H1 (cell line): ENCODE measurements around the gene RTN4. TPM values are rescaled to one million over a fixed set of nuclear protein-coding genes. Genes with fewer than 3 reads are reported as not detected.

Experiments used
- CTCF ChIA-PET: fragments of 300-600 bp; sonication (Branson Sonifier 250); formaldehyde crosslinking; loops from one replicate; lab custom pipeline; 2021; ENCODE audit not compliant: partially characterized antibody; lab: Charles Lee
- POLR2A ChIA-PET: fragments of 300-600 bp; sonication (Branson Sonifier 250); formaldehyde crosslinking; loops from one replicate; lab custom pipeline; 2021; ENCODE audit warnings: inconsistent platforms; ENCODE audit not compliant: partially characterized antibody; lab: Charles Lee
- DNase-seq, 2 experiments: peaks; one replicate each; pipeline versions ENCODE4 v3.0.0 to v3.0.0-alpha.2; 2010 to 2022; ENCODE audit warnings: low spot score in 2 of 2, low read depth in 1 of 2, mixed read lengths in 1 of 2
- FAIRE-seq: peaks from 2 replicates; lab custom pipeline; 2011; peaks lifted over from hg19 to GRCh38; lab: Jason Lieb, UNC
- H2AFZ ChIP-seq: 2 replicates; pipeline ENCODE4 v1.8.1; 2012; ENCODE audit warnings: low read length, inconsistent platforms
- H2AK5ac ChIP-seq: 2 replicates; pipeline ENCODE4 v1.6.1; 2013; ENCODE audit warnings: low read depth, low read length
- H2BK120ac ChIP-seq: replicated peaks from 2 replicates; pipeline ENCODE3; 2013; ENCODE audit warnings: low read depth, low read length, inconsistent platforms
- H2BK12ac ChIP-seq: 2 replicates; pipeline ENCODE4 v1.6.1; 2013; ENCODE audit warnings: low read depth, low read length
- H2BK15ac ChIP-seq: 2 replicates; pipeline ENCODE4 v1.6.1; 2013; ENCODE audit warnings: low read length
- H2BK20ac ChIP-seq: 2 replicates; pipeline ENCODE4 v1.6.1; 2013; ENCODE audit warnings: low read length
- H2BK5ac ChIP-seq: 2 replicates; pipeline ENCODE4 v1.6.1; 2013; ENCODE audit warnings: low read depth, low read length
- H3K14ac ChIP-seq: 2 replicates; pipeline ENCODE4 v1.6.1; 2013; ENCODE audit warnings: inconsistent platforms; ENCODE audit not compliant: insufficient read length
- H3K18ac ChIP-seq: 2 replicates; pipeline ENCODE4 v1.6.1; 2013; ENCODE audit warnings: low read length; ENCODE audit errors: extremely low read depth
- H3K23ac ChIP-seq: 2 replicates; pipeline ENCODE4 v1.6.1; 2013; ENCODE audit warnings: inconsistent platforms; ENCODE audit not compliant: insufficient read length
- H3K23me2 ChIP-seq: 2 replicates; pipeline ENCODE4 v1.6.1; 2013; ENCODE audit warnings: low read depth, low read length
- H3K27ac ChIP-seq: 2 replicates; pipeline ENCODE4 v1.6.1; 2011; ENCODE audit warnings: low read depth, low read length, inconsistent platforms
- H3K27me3 ChIP-seq, 4 experiments: replicated peaks in 1 of 4; 1 replicate in 1 of 4; 2 replicates in 3 of 4; pipeline versions ENCODE4 v1.6.1 to v1.8.1; 2011 to 2013; ENCODE audit warnings: low read length in 3 of 4, mild to moderate bottlenecking in 3 of 4, inconsistent platforms in 2 of 4, mixed read lengths in 2 of 4, moderate library complexity in 1 of 4; ENCODE audit not compliant: control insufficient read depth in 3 of 4, insufficient read depth in 3 of 4; ENCODE audit errors: extremely low read depth in 1 of 4
- H3K36me3 ChIP-seq, 4 experiments: 2 replicates each; pipeline versions ENCODE4 v1.6.1 to v1.8.1; 2011 to 2013; ENCODE audit warnings: mild to moderate bottlenecking in 4 of 4, low read length in 3 of 4, moderate library complexity in 2 of 4, control low read depth in 1 of 4, inconsistent platforms in 1 of 4; ENCODE audit not compliant: insufficient read depth in 4 of 4, control insufficient read depth in 2 of 4
- H3K4ac ChIP-seq: replicated peaks from 2 replicates; pipeline ENCODE3; 2013; ENCODE audit warnings: low read length, low read depth, mixed read lengths, inconsistent platforms; ENCODE audit not compliant: insufficient read length
- H3K4me1 ChIP-seq, 4 experiments: replicated peaks in 1 of 4; 1 replicate in 1 of 4; 2 replicates in 3 of 4; pipeline versions ENCODE4 v1.6.1 to v1.8.1; 2011 to 2013; ENCODE audit warnings: low read length in 3 of 4, inconsistent platforms in 2 of 4, mixed read lengths in 1 of 4; ENCODE audit not compliant: insufficient read depth in 4 of 4, control insufficient read depth in 3 of 4
- H3K4me2 ChIP-seq, 2 experiments: 2 replicates each; pipeline versions ENCODE4 v1.6.1 to v1.8.1; 2011 to 2013; ENCODE audit warnings: low read depth in 2 of 2, low read length in 2 of 2, control low read depth in 1 of 2, inconsistent platforms in 1 of 2, mild to moderate bottlenecking in 1 of 2; ENCODE audit not compliant: insufficient read depth in 1 of 2
- H3K4me3 ChIP-seq, 4 experiments: fragments of 200-600, 300-600 bp in 1 of 4; sonication (generic), shearing (Covaris generic), sonication (Bioruptor Twin) in 1 of 4; 2 replicates each; pipeline versions ENCODE4 v1.5.1 to v1.8.1; 2011 to 2016; ENCODE audit warnings: low read length in 4 of 4, low read depth in 3 of 4, control low read depth in 2 of 4, inconsistent platforms in 2 of 4, mild to moderate bottlenecking in 2 of 4, mixed read lengths in 1 of 4, moderate library complexity in 1 of 4; ENCODE audit not compliant: insufficient read depth in 2 of 4; ENCODE audit errors: extremely low read depth in 1 of 4
- H3K56ac ChIP-seq: replicated peaks from 2 replicates; pipeline ENCODE3; 2013; ENCODE audit warnings: low read depth, mild to moderate bottlenecking, mixed read lengths, low read length, inconsistent platforms; ENCODE audit not compliant: insufficient read length
- H3K79me1 ChIP-seq: 2 replicates; pipeline ENCODE4 v1.6.1; 2013; ENCODE audit warnings: low read depth, low read length, control low read depth
- H3K79me2 ChIP-seq, 2 experiments: 2 replicates each; pipeline versions ENCODE4 v1.6.1 to v1.8.1; 2012 to 2013; ENCODE audit warnings: low read length in 2 of 2, mild to moderate bottlenecking in 2 of 2, inconsistent platforms in 1 of 2; ENCODE audit not compliant: insufficient read depth in 2 of 2, control insufficient read depth in 1 of 2
- H3K9ac ChIP-seq, 4 experiments: replicated peaks in 1 of 4; 1 replicate in 1 of 4; 2 replicates in 3 of 4; pipeline versions ENCODE4 v1.6.1 to v1.8.1; 2011 to 2013; ENCODE audit warnings: low read depth in 3 of 4, low read length in 3 of 4, control low read depth in 2 of 4, mild to moderate bottlenecking in 2 of 4, moderate library complexity in 2 of 4, inconsistent platforms in 1 of 4; ENCODE audit errors: extremely low read depth in 1 of 4
- H3K9me3 ChIP-seq, 2 experiments: 2 replicates each; pipeline versions ENCODE4 v1.6.1 to v1.8.1; 2012 to 2013; ENCODE audit warnings: mild to moderate bottlenecking in 2 of 2, moderate library complexity in 2 of 2, control low read depth in 1 of 2, inconsistent platforms in 1 of 2, low read depth in 1 of 2, low read length in 1 of 2, mixed read lengths in 1 of 2; ENCODE audit not compliant: insufficient read depth in 2 of 2
- H4K20me1 ChIP-seq, 2 experiments: replicated peaks in 1 of 2; 2 replicates each; pipeline versions ENCODE3 to v1.8.1; 2011 to 2013; ENCODE audit warnings: inconsistent platforms in 2 of 2, low read length in 2 of 2, mild to moderate bottlenecking in 1 of 2; ENCODE audit not compliant: insufficient read depth in 2 of 2, control insufficient read depth in 1 of 2
- H4K5ac ChIP-seq: 2 replicates; pipeline ENCODE4 v1.6.1; 2013; ENCODE audit warnings: low read length, low read depth, mixed read lengths, inconsistent platforms; ENCODE audit not compliant: insufficient read length
- H4K8ac ChIP-seq: 2 replicates; pipeline ENCODE4 v1.8.0; 2013; ENCODE audit warnings: mild to moderate bottlenecking, moderate library complexity, low read length, inconsistent platforms; ENCODE audit not compliant: insufficient read depth; ENCODE audit errors: extremely low read depth
- H4K91ac ChIP-seq: replicated peaks from 2 replicates; pipeline ENCODE3; 2013; ENCODE audit warnings: low read length, mixed read lengths, inconsistent platforms; ENCODE audit not compliant: insufficient read length
- EZH2 ChIP-seq: fragments of 200-600 bp; sonication (generic); IDR thresholded peaks from 2 replicates; pipeline ENCODE4 v1.7.1; 2012; ENCODE audit warnings: low read depth, mild to moderate bottlenecking, moderate library complexity, low read length, inconsistent platforms; ENCODE audit not compliant: severe bottlenecking
- polyA plus RNA-seq, 7 experiments: library from polyadenylated mRNA; depleted of rRNA in 3 of 7; stranded (reverse) in 5 of 7; unstranded in 2 of 7; fragments of >200 nt in 5 of 7; fragments of 200-250 nt in 2 of 7; gene quantifications; 1 replicate in 5 of 7; 2 replicates in 1 of 7; 4 replicates in 1 of 7; pipeline versions ENCODE4 v1.2.1 to v1.2.3, GENCODE V29; 2011 to 2013; ENCODE audit warnings: missing spikeins in 2 of 7, mixed read lengths in 2 of 7
- total RNA-seq: library from RNA; stranded (reverse); fragmentation: NEBNext Ultra II Directional; extraction: Animal tissue kit (Norgen Biotek cat#: 25700); gene quantifications from 2 replicates; pipeline ENCODE4 v1.2.1, GENCODE V29; 2021

The RTN4 gene
- total and polyA plus RNA-seq, 2 of the 8 experiments (the other 6 are each of a cell fraction or from before 2014, with no cell fraction given), result 179 to 242 TPM

- no peak for TF ChIP-seq EZH2
- ChIA-PET POLR2A (no interaction called here), CTCF (interaction anchor here (0.6 to 1.4 kb wide), 3 partner anchors 23 to 42 kb away, joined by 3 to 5 read pairs (median 3); no protein-coding TSS in a partner anchor)
- Histone ChIP-seq H2AK5ac (no peak overlapping the region), H3K23ac (no peak overlapping the region), H3K56ac (no peak overlapping the region), H3K18ac (no peak overlapping the region), H4K5ac (no peak overlapping the region), H4K20me1 (no peaks in the 10 kb centered on the region), H2BK12ac (no peak overlapping the region), H3K9ac (no peak overlapping the region), H3K4me2 (no peak overlapping the region), H3K79me2 (no peaks in the 10 kb centered on the region), H3K14ac (no peak overlapping the region), H3K4me3 (no peak overlapping the region), H3K27ac (no peak overlapping the region), H3K4ac (no peak overlapping the region), H2BK5ac (no peak overlapping the region), H3K79me1 (no peaks in the 10 kb centered on the region), H3K9me3 (no peaks in the 10 kb centered on the region), H2BK20ac (no peak overlapping the region), H2AFZ (no peak overlapping the region), H3K27me3 (no peaks in the 10 kb centered on the region), H4K8ac (no peak overlapping the region), H4K91ac (no peak overlapping the region), H2BK120ac (no peak overlapping the region), H3K4me1 (no peaks in the 10 kb centered on the region; a peak in 1 of 7 replicates), H3K23me2 (no peaks in the 10 kb centered on the region), H3K36me3 (no peaks in the 10 kb centered on the region), H2BK15ac (no peak overlapping the region)
- no peak for DNase-seq
- no peak for FAIRE-seq
Observed at GRCh38 chr2:55087501-55087900, 37.2 kb upstream of the RTN4 start.
